GM12878 (cell line): ENCODE results near the gene ZBTB22. TPM values are rescaled to one million over a fixed set of nuclear protein-coding genes. Genes with fewer than 3 reads are reported as not detected.

ENCODE experiments used
- ATAC-seq: fragments of 200-7000 bp; cut with Tn5 transposase; 3 replicates; pipeline ENCODE4 v1.9.1; 2020; ENCODE audit warnings: mild to moderate bottlenecking, moderate library complexity
- BruUV-seq: library from RNA; stranded (reverse); fragments of 400-500 nt; replicated peaks from 2 replicates; lab custom pipeline; 2021; lab: Mats Ljungman, UMichigan
- CTCF ChIA-PET: fragments of 300-600 bp; sonication (Branson Sonifier 250); formaldehyde crosslinking; extraction: SDS; loops from one replicate; lab custom pipeline; 2021; ENCODE audit warnings: inconsistent platforms; lab: Yijun Ruan, JAX
- POLR2A ChIA-PET: fragments of 350-600 bp; formaldehyde crosslinking; extraction: SDS; loops from one replicate; lab custom pipeline; 2021; ENCODE audit warnings: inconsistent platforms; lab: Charles Lee
- RAD21 ChIA-PET: fragments of 300-600 bp; sonication (Branson Sonifier 250); formaldehyde crosslinking; loops from one replicate; lab custom pipeline; 2023; ENCODE audit warnings: antibody characterized with exemption; ENCODE audit not compliant: unreplicated experiment; lab: Charles Lee
- SMC1A ChIA-PET: fragments of 300-600 bp; sonication (Branson Sonifier 250); formaldehyde crosslinking; loops from one replicate; lab custom pipeline; 2023; ENCODE audit not compliant: unreplicated experiment, uncharacterized antibody; lab: Charles Lee
- DNase-seq: peaks from one replicate; pipeline ENCODE4 v3.0.0-alpha.2; 2011; ENCODE audit warnings: low read depth, low spot score
- FAIRE-seq: peaks from 3 replicates; lab custom pipeline; 2011; peaks lifted over from hg19 to GRCh38; lab: Jason Lieb, UNC
- H2AFZ ChIP-seq: 2 replicates; pipeline ENCODE4 v1.6.0; 2011; ENCODE audit warnings: low read depth, low read length, control low read depth; ENCODE audit not compliant: control insufficient read depth
- H3K27ac ChIP-seq: 2 replicates; pipeline ENCODE4 v1.5.1; 2011; ENCODE audit warnings: control low read depth; ENCODE audit not compliant: control insufficient read depth, insufficient read depth
- H3K27me3 ChIP-seq, 2 experiments: replicated peaks in 1 of 2; 2 replicates each; pipeline versions ENCODE4 v1.6.0 to v1.6.1; 2011; ENCODE audit warnings: low read length in 1 of 2; ENCODE audit not compliant: control insufficient read depth in 2 of 2, insufficient read depth in 2 of 2
- H3K36me3 ChIP-seq, 2 experiments: 2 replicates each; pipeline ENCODE4 v1.5.1; 2011; ENCODE audit warnings: low read length in 1 of 2; ENCODE audit not compliant: control insufficient read depth in 2 of 2, insufficient read depth in 2 of 2
- H3K4me1 ChIP-seq: 2 replicates; pipeline ENCODE4 v1.6.1; 2011; ENCODE audit warnings: mild to moderate bottlenecking, low read length, moderate library complexity, mixed read lengths; ENCODE audit not compliant: control insufficient read depth, insufficient read depth
- H3K4me2 ChIP-seq: 2 replicates; pipeline ENCODE4 v1.6.0; 2011; ENCODE audit warnings: control low read depth; ENCODE audit not compliant: control insufficient read depth, insufficient read depth
- H3K4me3 ChIP-seq: fragments of 200-600 bp; sonication (generic); 2 replicates; pipeline ENCODE4 v1.5.1; 2016
- H3K79me2 ChIP-seq: 2 replicates; pipeline ENCODE4 v1.6.0; 2011; ENCODE audit warnings: low read length; ENCODE audit not compliant: control insufficient read depth, insufficient read depth
- H3K9ac ChIP-seq: 2 replicates; pipeline ENCODE4 v1.8.0; 2011; ENCODE audit warnings: low read length, control low read depth, mixed read lengths; ENCODE audit not compliant: control insufficient read depth, insufficient read depth
- H3K9me3 ChIP-seq: replicated peaks from 3 replicates; pipeline ENCODE4 v1.5.1; 2011; ENCODE audit warnings: mild to moderate bottlenecking, low read length; ENCODE audit not compliant: control insufficient read depth, insufficient read depth
- H4K20me1 ChIP-seq: 2 replicates; pipeline ENCODE4 v1.6.0; 2011; ENCODE audit not compliant: control insufficient read depth, insufficient read depth
- EP300 ChIP-seq, 2 experiments: fragments of 150-350 bp in 1 of 2; IDR thresholded peaks; 2 replicates each; pipeline ENCODE4 v1.6.1; 2011 to 2012; ENCODE audit warnings: low read depth in 2 of 2, low read length in 2 of 2, borderline replicate concordance in 1 of 2, improper control_type of control experiment in 1 of 2, inconsistent platforms in 1 of 2; ENCODE audit not compliant: control insufficient read depth in 1 of 2
- HCFC1 ChIP-seq: fragments of 150-350 bp; IDR thresholded peaks from 2 replicates; pipeline ENCODE4 v1.6.1; 2014; ENCODE audit warnings: low read length
- PML ChIP-seq: IDR thresholded peaks from 2 replicates; pipeline ENCODE4 v1.6.1; 2012; ENCODE audit warnings: low read length, inconsistent platforms
- POU2F2 ChIP-seq: IDR thresholded peaks from 3 replicates; pipeline ENCODE4 v1.6.1; 2011; ENCODE audit warnings: low read depth, mild to moderate bottlenecking, low read length, borderline replicate concordance
- RBBP5 ChIP-seq: fragments of 200-600 bp; sonication (generic); conservative IDR thresholded peaks from 2 replicates; pipeline ENCODE4 v1.6.1; 2016
- SMAD5 ChIP-seq: IDR thresholded peaks from 2 replicates; pipeline ENCODE4 v1.6.1; 2016; ENCODE audit warnings: antibody characterized with exemption, low read depth
- SREBF1 ChIP-seq: IDR thresholded peaks from 2 replicates; pipeline ENCODE4 v1.6.1; 2012; ENCODE audit warnings: mild to moderate bottlenecking, low read length
- STAT3 ChIP-seq: IDR thresholded peaks from 2 replicates; pipeline ENCODE4 v1.6.1; 2011; ENCODE audit warnings: low read depth, low read length, improper control_type of control experiment
- TAF1 ChIP-seq: IDR thresholded peaks from 2 replicates; pipeline ENCODE4 v1.6.1; 2011; ENCODE audit warnings: mild to moderate bottlenecking, low read depth, low read length, borderline replicate concordance
- TCF12 ChIP-seq: IDR thresholded peaks from 2 replicates; pipeline ENCODE4 v1.6.1; 2011; ENCODE audit warnings: low read depth, mild to moderate bottlenecking, low read length
- TCF7 ChIP-seq: IDR thresholded peaks from 2 replicates; pipeline ENCODE4 v1.6.1; 2014; ENCODE audit warnings: antibody characterized with exemption, borderline replicate concordance
- YY1 ChIP-seq: IDR thresholded peaks from 2 replicates; pipeline ENCODE4 v1.6.1; 2011; ENCODE audit warnings: low read depth, mild to moderate bottlenecking, low read length
- ZBED1 ChIP-seq: IDR thresholded peaks from 2 replicates; pipeline ENCODE4 v1.6.1; 2016; ENCODE audit warnings: borderline replicate concordance
- ZNF207 ChIP-seq: fragments of 450-650 bp; IDR thresholded peaks from 2 replicates; pipeline ENCODE4 v1.6.1; 2014; ENCODE audit warnings: antibody characterized with exemption, mild to moderate bottlenecking, borderline replicate concordance
- ZSCAN29 ChIP-seq: fragments of 450-650 bp; IDR thresholded peaks from 2 replicates; pipeline ENCODE4 v1.6.1; 2017; ENCODE audit warnings: mild to moderate bottlenecking, moderate library complexity
- WGBS: methylation state at CpG from one replicate; pipeline ENCODE4 v1.1.6; 2016; ENCODE audit warnings: low lambda C conversion rate; ENCODE audit not compliant: insufficient replicate concordance, insufficient coverage; ENCODE audit errors: missing lambda C conversion rate; 5-methylcytosine and 5-hydroxymethylcytosine counted together
- in situ Hi-C: fragments of 300-500 bp; cut with MboI; formaldehyde crosslinking; loops from 9 replicates; pipeline ENCODE4 v1.14.3; 2018; ENCODE audit warnings: mixed read lengths
- intact Hi-C: fragments of 100-400 bp; cut with micrococcal nuclease; formaldehyde crosslinking; loops from one replicate; pipeline ENCODE4 v1.14.2; 2022; ENCODE audit not compliant: unreplicated experiment
- polyA plus RNA-seq, 11 experiments: library from polyadenylated mRNA; depleted of rRNA in 4 of 11; unstranded in 6 of 11; stranded (reverse) in 5 of 11; fragments of >200 nt; fragmentation: Nextera tagmentation in 4 of 11; fragmentation: Illumina TruSeq in 1 of 11; extraction: Ambion mirVana in 4 of 11; extraction: Trizol in 1 of 11; gene quantifications; 1 replicate in 1 of 11; 2 replicates in 10 of 11; pipeline versions ENCODE4 v1.2.1 to v1.2.3, GENCODE V29; 2011 to 2016; ENCODE audit warnings: inconsistent platforms in 2 of 11, missing spikeins in 2 of 11, low read depth in 1 of 11
- total RNA-seq, 4 experiments: library from RNA; depleted of rRNA in 3 of 4; stranded (reverse); fragments of >200 nt in 3 of 4; fragmentation: Illumina TruSeq in 1 of 4; extraction: Trizol in 1 of 4; gene quantifications; 2 replicates each; pipeline versions ENCODE4 v1.2.1 to v1.2.3, GENCODE V29; 2013 to 2021
- TF ChIP-seq, protein P1 (sequence below): fragments of 450-650 bp; conservative IDR thresholded peaks from 2 replicates; pipeline ENCODE4 v1.6.1; 2017; ENCODE audit warnings: mild to moderate bottlenecking, moderate library complexity
- TF ChIP-seq, protein P2 (sequence below): fragments of 150-350 bp; IDR thresholded peaks from 2 replicates; pipeline ENCODE4 v1.6.1; 2016; ENCODE audit warnings: low read depth, low read length

The ZBTB22 gene
- total and polyA plus RNA-seq, 10 of the 15 experiments (the other 5 are each of a cell fraction or from before 2014, with no cell fraction given), result 0.11 to 9.9 (median 4.8) TPM

DNA sequence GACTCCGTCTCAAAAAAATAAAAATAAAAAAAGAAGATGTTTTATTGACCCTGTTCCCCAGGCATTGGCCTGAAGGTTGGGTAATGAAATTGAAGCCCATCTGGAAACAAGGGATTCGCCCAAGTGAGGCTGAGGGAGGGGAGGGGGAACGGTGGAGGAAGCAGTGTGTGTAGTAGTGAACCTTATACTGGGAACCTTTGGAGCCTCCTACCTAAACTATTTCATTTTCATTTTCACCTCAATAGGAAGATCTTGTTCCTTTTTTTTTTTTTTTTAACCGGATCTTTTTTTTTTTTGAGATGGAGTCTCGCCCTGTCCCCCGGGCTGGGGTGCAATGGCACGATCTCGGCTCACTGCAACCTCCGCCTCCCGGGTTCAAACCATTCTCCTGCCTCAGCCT, 13.2 kb upstream of the ZBTB22 start:
- ChIA-PET RAD21 (no interaction called here), POLR2A (no interaction called here), CTCF (no interaction called here), SMC1A (no interaction called here)
- Histone ChIP-seq H3K4me2 (no peak overlapping the region), H3K36me3 (no peaks in the 10 kb centered on the region), H3K27ac (no peak overlapping the region), H3K79me2 (no peaks in the 10 kb centered on the region), H3K4me1 (peaks cover 6% of the 10 kb centered on the region; the same call in 1 of the 2 replicates), H3K9me3 (no peaks in the 10 kb centered on the region), H3K4me3 (no peak overlapping the region), H3K9ac (no peak overlapping the region), H2AFZ (no peak overlapping the region), H3K27me3 (no peaks in the 10 kb centered on the region), H4K20me1 (no peaks in the 10 kb centered on the region)
- 62% methylated on average over 9 of the region's 10 CpGs for WGBS
- no TSS peak for BruUV-seq
- ATAC-seq, result no peak
- FAIRE-seq, result no peak
- intact Hi-C loops (no loop called here), in situ Hi-C loops (no loop called here)
- no peak for DNase-seq
- TF ChIP-seq STAT3 (no peak), TCF12 (no peak), YY1 (no peak), HCFC1 (no peak), SMAD5 (no peak), TAF1 (no peak), TCF7 (no peak), POU2F2 (no peak), EP300 (IDR thresholded peaks at IDR 0.05; ENCODE audit: borderline replicate concordance in 1 of 2, control insufficient read depth in 1 of 2, low read depth in 2 of 2, low read length in 2 of 2) (no peak), PML (no peak), SREBF1 (no peak), ZSCAN29 (no peak), ZNF207 (no peak), RBBP5 (no peak), ZBED1 (no peak)
- TF ChIP-seq, protein P1, sequence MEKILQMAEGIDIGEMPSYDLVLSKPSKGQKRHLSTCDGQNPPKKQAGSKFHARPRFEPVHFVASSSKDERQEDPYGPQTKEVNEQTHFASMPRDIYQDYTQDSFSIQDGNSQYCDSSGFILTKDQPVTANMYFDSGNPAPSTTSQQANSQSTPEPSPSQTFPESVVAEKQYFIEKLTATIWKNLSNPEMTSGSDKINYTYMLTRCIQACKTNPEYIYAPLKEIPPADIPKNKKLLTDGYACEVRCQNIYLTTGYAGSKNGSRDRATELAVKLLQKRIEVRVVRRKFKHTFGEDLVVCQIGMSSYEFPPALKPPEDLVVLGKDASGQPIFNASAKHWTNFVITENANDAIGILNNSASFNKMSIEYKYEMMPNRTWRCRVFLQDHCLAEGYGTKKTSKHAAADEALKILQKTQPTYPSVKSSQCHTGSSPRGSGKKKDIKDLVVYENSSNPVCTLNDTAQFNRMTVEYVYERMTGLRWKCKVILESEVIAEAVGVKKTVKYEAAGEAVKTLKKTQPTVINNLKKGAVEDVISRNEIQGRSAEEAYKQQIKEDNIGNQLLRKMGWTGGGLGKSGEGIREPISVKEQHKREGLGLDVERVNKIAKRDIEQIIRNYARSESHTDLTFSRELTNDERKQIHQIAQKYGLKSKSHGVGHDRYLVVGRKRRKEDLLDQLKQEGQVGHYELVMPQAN, result no peak
- TF ChIP-seq, protein P2, sequence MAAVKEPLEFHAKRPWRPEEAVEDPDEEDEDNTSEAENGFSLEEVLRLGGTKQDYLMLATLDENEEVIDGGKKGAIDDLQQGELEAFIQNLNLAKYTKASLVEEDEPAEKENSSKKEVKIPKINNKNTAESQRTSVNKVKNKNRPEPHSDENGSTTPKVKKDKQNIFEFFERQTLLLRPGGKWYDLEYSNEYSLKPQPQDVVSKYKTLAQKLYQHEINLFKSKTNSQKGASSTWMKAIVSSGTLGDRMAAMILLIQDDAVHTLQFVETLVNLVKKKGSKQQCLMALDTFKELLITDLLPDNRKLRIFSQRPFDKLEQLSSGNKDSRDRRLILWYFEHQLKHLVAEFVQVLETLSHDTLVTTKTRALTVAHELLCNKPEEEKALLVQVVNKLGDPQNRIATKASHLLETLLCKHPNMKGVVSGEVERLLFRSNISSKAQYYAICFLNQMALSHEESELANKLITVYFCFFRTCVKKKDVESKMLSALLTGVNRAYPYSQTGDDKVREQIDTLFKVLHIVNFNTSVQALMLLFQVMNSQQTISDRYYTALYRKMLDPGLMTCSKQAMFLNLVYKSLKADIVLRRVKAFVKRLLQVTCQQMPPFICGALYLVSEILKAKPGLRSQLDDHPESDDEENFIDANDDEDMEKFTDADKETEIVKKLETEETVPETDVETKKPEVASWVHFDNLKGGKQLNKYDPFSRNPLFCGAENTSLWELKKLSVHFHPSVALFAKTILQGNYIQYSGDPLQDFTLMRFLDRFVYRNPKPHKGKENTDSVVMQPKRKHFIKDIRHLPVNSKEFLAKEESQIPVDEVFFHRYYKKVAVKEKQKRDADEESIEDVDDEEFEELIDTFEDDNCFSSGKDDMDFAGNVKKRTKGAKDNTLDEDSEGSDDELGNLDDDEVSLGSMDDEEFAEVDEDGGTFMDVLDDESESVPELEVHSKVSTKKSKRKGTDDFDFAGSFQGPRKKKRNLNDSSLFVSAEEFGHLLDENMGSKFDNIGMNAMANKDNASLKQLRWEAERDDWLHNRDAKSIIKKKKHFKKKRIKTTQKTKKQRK, result no peak
- TF ChIP-seq, all 136 proteins: peak for 0
